ENCODE results near the gene REV3L.

The REV3L gene

DNA sequence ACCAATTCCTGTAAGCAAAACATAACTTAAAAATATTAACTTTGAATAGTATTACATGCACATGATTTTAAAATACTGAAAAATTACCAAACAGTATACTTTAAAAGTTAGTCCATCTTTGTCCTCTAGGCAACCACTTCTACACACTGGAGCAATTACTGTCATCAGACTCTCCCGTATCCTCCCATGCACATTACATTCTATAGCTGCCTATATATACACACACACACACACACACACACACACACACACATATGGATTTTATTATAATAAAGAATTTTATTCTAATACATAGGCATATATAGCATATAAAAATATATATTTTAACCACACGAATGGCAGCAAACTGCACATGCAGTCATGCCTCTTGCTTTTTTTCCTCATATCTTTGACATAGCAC, 8.2 kb downstream of the REV3L start:
- TF ChIP-seq, protein P1, sequence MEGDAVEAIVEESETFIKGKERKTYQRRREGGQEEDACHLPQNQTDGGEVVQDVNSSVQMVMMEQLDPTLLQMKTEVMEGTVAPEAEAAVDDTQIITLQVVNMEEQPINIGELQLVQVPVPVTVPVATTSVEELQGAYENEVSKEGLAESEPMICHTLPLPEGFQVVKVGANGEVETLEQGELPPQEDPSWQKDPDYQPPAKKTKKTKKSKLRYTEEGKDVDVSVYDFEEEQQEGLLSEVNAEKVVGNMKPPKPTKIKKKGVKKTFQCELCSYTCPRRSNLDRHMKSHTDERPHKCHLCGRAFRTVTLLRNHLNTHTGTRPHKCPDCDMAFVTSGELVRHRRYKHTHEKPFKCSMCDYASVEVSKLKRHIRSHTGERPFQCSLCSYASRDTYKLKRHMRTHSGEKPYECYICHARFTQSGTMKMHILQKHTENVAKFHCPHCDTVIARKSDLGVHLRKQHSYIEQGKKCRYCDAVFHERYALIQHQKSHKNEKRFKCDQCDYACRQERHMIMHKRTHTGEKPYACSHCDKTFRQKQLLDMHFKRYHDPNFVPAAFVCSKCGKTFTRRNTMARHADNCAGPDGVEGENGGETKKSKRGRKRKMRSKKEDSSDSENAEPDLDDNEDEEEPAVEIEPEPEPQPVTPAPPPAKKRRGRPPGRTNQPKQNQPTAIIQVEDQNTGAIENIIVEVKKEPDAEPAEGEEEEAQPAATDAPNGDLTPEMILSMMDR (IDR thresholded peaks at IDR 0.05; ENCODE audit: low read length) = no peak
- TF ChIP-seq EZH2phosphoT487 (IDR thresholded peaks at IDR 0.05; ENCODE audit: low read length) (no peak), EZH2 (optimal IDR thresholded peaks at IDR 0.05; ENCODE audit: low read depth, low read length) (no peak)
- Histone ChIP-seq H2AFZ (ENCODE audit: low read length) (no peak overlapping the region), H3F3A (ENCODE audit: insufficient read depth, low read length) (no peaks in the 10 kb centered on the region), H3K79me2 (ENCODE audit: low read length) (peaks cover 85% of the 10 kb centered on the region), H3K9me2 (replicated peaks; ENCODE audit: insufficient read depth, low read length) (no peaks in the 10 kb centered on the region), H3K27me3 (replicated peaks; ENCODE audit: insufficient read depth, low read length) (no peaks in the 10 kb centered on the region), H3K9me3 (replicated peaks; ENCODE audit: insufficient read depth, low read length) (no peaks in the 10 kb centered on the region), H3K4me3 (ENCODE audit: low read length) (no peak overlapping the region), H3K36me3 (replicated peaks; ENCODE audit: insufficient read depth, low read length) (no peaks in the 10 kb centered on the region), H3K4me2 (ENCODE audit: low read depth, low read length) (no peak overlapping the region), H4K20me1 (ENCODE audit: insufficient read depth, low read length) (peaks cover 21% of the 10 kb centered on the region; the same call in 1 of the 2 replicates), H3K9ac (ENCODE audit: low read length) (no peak overlapping the region), H3K4me1 (ENCODE audit: low read length) (0 out of 2 replicates have a peak, but pooled peaks cover 8% of the 10 kb centered on the region), H3K27ac (ENCODE audit: low read length) (no peak overlapping the region)
- DNase-seq = no peak

GRCh38 chr6:111474106-111474505, 8.9 kb downstream of the REV3L start:
- DNase-seq = no peak
- Histone ChIP-seq H3K4me3 (ENCODE audit: low read length) (no peak overlapping the region), H3K79me2 (ENCODE audit: low read length) (peaks cover 83% of the 10 kb centered on the region), H3K27ac (ENCODE audit: low read length) (no peak overlapping the region), H3K27me3 (replicated peaks; ENCODE audit: insufficient read depth, low read length) (no peaks in the 10 kb centered on the region), H3K36me3 (replicated peaks; ENCODE audit: insufficient read depth, low read length) (no peaks in the 10 kb centered on the region), H3K4me2 (ENCODE audit: low read depth, low read length) (no peak overlapping the region), H3K9me3 (replicated peaks; ENCODE audit: insufficient read depth, low read length) (no peaks in the 10 kb centered on the region), H3K9ac (ENCODE audit: low read length) (no peak overlapping the region), H4K20me1 (ENCODE audit: insufficient read depth, low read length) (peaks cover 20% of the 10 kb centered on the region; the same call in 1 of the 2 replicates), H3K4me1 (ENCODE audit: low read length) (0 out of 2 replicates have a peak, but pooled peaks cover 8% of the 10 kb centered on the region), H2AFZ (ENCODE audit: low read length) (no peak overlapping the region), H3K9me2 (replicated peaks; ENCODE audit: insufficient read depth, low read length) (no peaks in the 10 kb centered on the region), H3F3A (ENCODE audit: insufficient read depth, low read length) (no peaks in the 10 kb centered on the region)
- TF ChIP-seq EZH2phosphoT487 (IDR thresholded peaks at IDR 0.05; ENCODE audit: low read length) = no peak
- TF ChIP-seq EZH2 (optimal IDR thresholded peaks at IDR 0.05; ENCODE audit: low read depth, low read length) = no peak
- TF ChIP-seq, protein P1 (IDR thresholded peaks at IDR 0.05; ENCODE audit: low read length) = no peak

GRCh38 chr6:111472933-111473435, 10.0 kb downstream of the REV3L start:
- TF ChIP-seq EZH2phosphoT487 (IDR thresholded peaks at IDR 0.05; ENCODE audit: low read length) (no peak), EZH2 (optimal IDR thresholded peaks at IDR 0.05; ENCODE audit: low read depth, low read length) (no peak)
- TF ChIP-seq, protein P1 (IDR thresholded peaks at IDR 0.05; ENCODE audit: low read length) = no peak
- peaks cover 74% of the 10 kb centered on the region for H3K79me2 ChIP-seq (ENCODE audit: low read length)
- no peak overlapping the region for H3K4me2 ChIP-seq (ENCODE audit: low read depth, low read length)
- no peak overlapping the region for H3K4me3 ChIP-seq (ENCODE audit: low read length)
- no peak overlapping the region for H3K9ac ChIP-seq (ENCODE audit: low read length)
- no peak for DNase-seq
- H4K20me1 ChIP-seq (ENCODE audit: insufficient read depth, low read length) = peaks cover 13% of the 10 kb centered on the region; the same call in 1 of the 2 replicates
- no peaks in the 10 kb centered on the region for H3F3A ChIP-seq (ENCODE audit: insufficient read depth, low read length)
- H3K27ac ChIP-seq (ENCODE audit: low read length) = no peak overlapping the region
- H2AFZ ChIP-seq (ENCODE audit: low read length) = no peak overlapping the region
- H3K27me3 ChIP-seq (replicated peaks; ENCODE audit: insufficient read depth, low read length) = no peaks in the 10 kb centered on the region
- H3K9me2 ChIP-seq (replicated peaks; ENCODE audit: insufficient read depth, low read length) = no peaks in the 10 kb centered on the region
- no peaks in the 10 kb centered on the region for H3K36me3 ChIP-seq (replicated peaks; ENCODE audit: insufficient read depth, low read length)
- 0 out of 2 replicates have a peak, but pooled peaks cover 4% of the 10 kb centered on the region for H3K4me1 ChIP-seq (ENCODE audit: low read length)
- no peaks in the 10 kb centered on the region for H3K9me3 ChIP-seq (replicated peaks; ENCODE audit: insufficient read depth, low read length)

All from MM.1S (cell line).